ENCODE data around the gene SPDYE16. TPM values are rescaled to one million over a fixed set of nuclear protein-coding genes. Genes with fewer than 3 reads are reported as not detected.

Gene SPDYE16, protein sequence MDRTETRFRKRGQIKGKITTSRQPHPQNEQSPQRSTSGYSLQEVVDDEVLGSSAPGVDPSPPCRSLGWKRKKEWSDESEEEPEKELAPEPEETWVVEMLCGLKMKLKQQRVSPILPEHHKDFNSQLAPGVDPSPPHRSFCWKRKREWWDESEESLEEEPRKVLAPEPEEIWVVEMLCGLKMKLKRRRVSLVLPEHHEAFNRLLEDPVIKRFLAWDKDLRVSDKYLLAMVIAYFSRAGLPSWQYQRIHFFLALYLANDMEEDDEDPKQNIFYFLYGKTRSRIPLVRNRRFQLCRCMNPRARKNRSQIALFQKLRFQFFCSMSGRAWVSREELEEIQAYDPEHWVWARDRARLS
- 0.12 TPM in 1 of 2 replicates, not detected in the other for total RNA-seq

GRCh38 chr7:76543197-76543596 is at the start of gene SPDYE16:
TSS of gene SPDYE16 (minus strand) at chr7:76543297. CDS start at chr7:76541459, 1,838 bp downstream.

GRCh38 chr7:76509931-76510877 is 32.9 kb downstream of the SPDYE16 start, which contains the start of gene UPK3B:
TSS of gene UPK3B (plus strand) at chr7:76510552. CDS start at chr7:76510653, 101 bp downstream.

Other genes starting within 250 kb of the SPDYE16 start
- 36.5 and 59.7 TPM in 2 replicates for gene HSPB1, start 240.6 kb downstream of the SPDYE16 start, total RNA-seq
- 81.5 and 101 TPM in 2 replicates for gene YWHAG, start 184.3 kb downstream of the SPDYE16 start, total RNA-seq
- 0.55 and 0.75 TPM in 2 replicates for gene SSC4D, start 133.6 kb downstream of the SPDYE16 start, total RNA-seq
- gene ZP3, start 118.3 kb downstream of the SPDYE16 start, total RNA-seq, result 0.55 and 0.87 TPM in 2 replicates
- 2.9 and 4.1 TPM in 2 replicates for gene DTX2, start 81.6 kb downstream of the SPDYE16 start, total RNA-seq
- gene UPK3B, start 32.7 kb downstream of the SPDYE16 start, total RNA-seq, result not detected in 2 replicates
- 1.8 and 4.7 TPM in 2 replicates for gene POMZP3, start 84.0 kb upstream of the SPDYE16 start, total RNA-seq

Measured in uterine smooth muscle cell (primary cell).